ENCODE results near the gene MCCC1. TPM values are rescaled to one million over a fixed set of nuclear protein-coding genes. Genes with fewer than 3 reads are reported as not detected.

Gene MCCC1
- total RNA-seq, result 10 to 100 TPM; 21.0 to 24.9 TPM

- Mint-ChIP-seq H3K4me1 (ENCODE audit: low read depth) (peaks cover 33% of the 10 kb centered on the region), H3K4me3 (peak within 1 kb of the TSS; percentile 97), H3K27me3 (ENCODE audit: low read depth) (no peaks in the 10 kb centered on the region), H3K9me3 (no peaks in the 10 kb centered on the region), H3K27ac (peak within 1 kb of the TSS; percentile 91), H3K36me3 (ENCODE audit: low read depth) (peaks cover 13% of the 10 kb centered on the region)
- DNase-seq, result peak; percentile 99
- CTCF ChIA-PET, result interaction anchor here (0.6 to 1.7 kb wide), 3 partner anchors 14 to 273 kb away, joined by 3 to 9 read pairs (median 4); no protein-coding TSS in a partner anchor
- intact Hi-C loops (cut with micrococcal nuclease), result loop anchor here (1.0 kb wide), 9 partner anchors 59 to 537 kb away; partner anchors contain the start of genes ATP11B and MCF2L2
These were observed at the start of gene MCCC1 for GRCh38 chr3:183099026-183099837. Gene MCCC1, minus strand, starts transcription at chr3:183099496. Its CDS starts 56 bp downstream, at chr3:183099440.

- H3K27me3 Mint-ChIP-seq (ENCODE audit: low read depth), result no peaks in the 10 kb centered on the region
- no peaks in the 10 kb centered on the region for H3K9me3 Mint-ChIP-seq
- H3K36me3 Mint-ChIP-seq (ENCODE audit: low read depth), result peaks cover 18% of the 10 kb centered on the region
- intact Hi-C loops (cut with micrococcal nuclease), result no loop called here
- H3K4me3 Mint-ChIP-seq, result no peak overlapping the region
- CTCF ChIA-PET, result no interaction called here
- peaks cover 5% of the 10 kb centered on the region for H3K4me1 Mint-ChIP-seq (ENCODE audit: low read depth)
- DNase-seq, result no peak
- H3K27ac Mint-ChIP-seq, result no peak overlapping the region
These were observed 48.8 kb upstream of the MCCC1 start for GRCh38 chr3:183148056-183148455.

- CTCF ChIA-PET, result interaction anchor here (1.8 kb wide), 1 partner anchor 18 kb away, joined by 5 read pairs; the partner anchor contains the start of gene LAMP3
- H3K27me3 Mint-ChIP-seq (ENCODE audit: low read depth), result no peaks in the 10 kb centered on the region
- no peak overlapping the region for H3K4me3 Mint-ChIP-seq
- DNase-seq, result no peak
- intact Hi-C loops (cut with micrococcal nuclease), result no loop called here
- H3K9me3 Mint-ChIP-seq, result no peaks in the 10 kb centered on the region
- H3K36me3 Mint-ChIP-seq (ENCODE audit: low read depth), result peaks cover 9% of the 10 kb centered on the region
- peaks cover 5% of the 10 kb centered on the region for H3K4me1 Mint-ChIP-seq (ENCODE audit: low read depth)
- no peak overlapping the region for H3K27ac Mint-ChIP-seq
These were observed 45.1 kb upstream of the MCCC1 start for GRCh38 chr3:183144363-183144762.

- no peaks in the 10 kb centered on the region for H3K9me3 Mint-ChIP-seq
- peaks cover 5% of the 10 kb centered on the region for H3K4me1 Mint-ChIP-seq (ENCODE audit: low read depth)
- H3K27me3 Mint-ChIP-seq (ENCODE audit: low read depth), result no peaks in the 10 kb centered on the region
- H3K36me3 Mint-ChIP-seq (ENCODE audit: low read depth), result peaks cover 9% of the 10 kb centered on the region
- no peak overlapping the region for H3K4me3 Mint-ChIP-seq
- no peak for DNase-seq
- CTCF ChIA-PET, result interaction anchor here (0.7 to 0.8 kb wide), 2 partner anchors 16 to 20 kb away, joined by 3 read pairs; no protein-coding TSS in a partner anchor
- H3K27ac Mint-ChIP-seq, result no peak overlapping the region
- intact Hi-C loops (cut with micrococcal nuclease), result no loop called here
These were observed 42.9 kb upstream of the MCCC1 start for GRCh38 chr3:183142199-183142598.

- Mint-ChIP-seq H3K9me3 (no peaks in the 10 kb centered on the region), H3K27me3 (ENCODE audit: low read depth) (no peaks in the 10 kb centered on the region), H3K36me3 (ENCODE audit: low read depth) (peaks cover 33% of the 10 kb centered on the region), H3K4me1 (ENCODE audit: low read depth) (no peaks in the 10 kb centered on the region), H3K4me3 (no peak overlapping the region), H3K27ac (no peak overlapping the region)
- intact Hi-C loops (cut with micrococcal nuclease), result no loop called here
- CTCF ChIA-PET, result interaction anchor here (0.6 kb wide), 1 partner anchor 155 kb away, joined by 7 read pairs; no protein-coding TSS in a partner anchor
- no peak for DNase-seq
These were observed 35.5 kb upstream of the MCCC1 start for GRCh38 chr3:183134844-183135243.

GRCh38 chr3:183132409-183132808 is 33.1 kb upstream of the MCCC1 start:
- Mint-ChIP-seq H3K9me3 (peaks cover 11% of the 10 kb centered on the region), H3K4me1 (ENCODE audit: low read depth) (no peaks in the 10 kb centered on the region), H3K27me3 (ENCODE audit: low read depth) (no peaks in the 10 kb centered on the region), H3K4me3 (no peak overlapping the region), H3K27ac (no peak overlapping the region), H3K36me3 (ENCODE audit: low read depth) (peaks cover 46% of the 10 kb centered on the region)
- CTCF ChIA-PET, result no interaction called here
- intact Hi-C loops (cut with micrococcal nuclease), result no loop called here
- no peak for DNase-seq

- intact Hi-C loops (cut with micrococcal nuclease), result no loop called here
- Mint-ChIP-seq H3K4me1 (ENCODE audit: low read depth) (no peaks in the 10 kb centered on the region), H3K27me3 (ENCODE audit: low read depth) (no peaks in the 10 kb centered on the region), H3K27ac (no peak overlapping the region), H3K9me3 (peaks cover 11% of the 10 kb centered on the region), H3K36me3 (ENCODE audit: low read depth) (peaks cover 46% of the 10 kb centered on the region), H3K4me3 (no peak overlapping the region)
- no peak for DNase-seq
- CTCF ChIA-PET, result no interaction called here
These were observed 32.4 kb upstream of the MCCC1 start for GRCh38 chr3:183131735-183132134.

- peaks cover 44% of the 10 kb centered on the region for H3K36me3 Mint-ChIP-seq (ENCODE audit: low read depth)
These were observed 32.0 kb upstream of the MCCC1 start for GRCh38 chr3:183131186-183131725.

GRCh38 chr3:183129243-183129642 is 29.9 kb upstream of the MCCC1 start:
- H3K27me3 Mint-ChIP-seq (ENCODE audit: low read depth), result no peaks in the 10 kb centered on the region
- H3K4me3 Mint-ChIP-seq, result no peak overlapping the region
- peaks cover 40% of the 10 kb centered on the region for H3K36me3 Mint-ChIP-seq (ENCODE audit: low read depth)
- no peak for DNase-seq
- H3K27ac Mint-ChIP-seq, result no peak overlapping the region
- intact Hi-C loops (cut with micrococcal nuclease), result loop anchor here (10.0 kb wide), 1 partner anchor 636 kb away; no protein-coding TSS in a partner anchor
- CTCF ChIA-PET, result interaction anchor here (0.6 to 0.7 kb wide), 3 partner anchors 32 to 634 kb away, joined by 3 read pairs; no protein-coding TSS in a partner anchor
- peaks cover 11% of the 10 kb centered on the region for H3K9me3 Mint-ChIP-seq
- no peaks in the 10 kb centered on the region for H3K4me1 Mint-ChIP-seq (ENCODE audit: low read depth)

More at GRCh38 chr3:183131186-183131725, 32.0 kb upstream of the MCCC1 start:
- peaks cover 11% of the 10 kb centered on the region for H3K9me3 Mint-ChIP-seq
- intact Hi-C loops (cut with micrococcal nuclease), result no loop called here
- CTCF ChIA-PET, result interaction anchor here (0.6 kb wide), 1 partner anchor 338 kb away, joined by 3 read pairs; no protein-coding TSS in a partner anchor
- no peak for DNase-seq
- H3K27ac Mint-ChIP-seq, result no peak overlapping the region
- no peaks in the 10 kb centered on the region for H3K4me1 Mint-ChIP-seq (ENCODE audit: low read depth)
- no peaks in the 10 kb centered on the region for H3K27me3 Mint-ChIP-seq (ENCODE audit: low read depth)
- H3K4me3 Mint-ChIP-seq, result no peak overlapping the region

GRCh38 chr3:183128709-183129108 is 29.4 kb upstream of the MCCC1 start:
- CTCF ChIA-PET, result interaction anchor here (0.6 to 0.7 kb wide), 3 partner anchors 32 to 634 kb away, joined by 3 read pairs; no protein-coding TSS in a partner anchor
- H3K27me3 Mint-ChIP-seq (ENCODE audit: low read depth), result no peaks in the 10 kb centered on the region
- intact Hi-C loops (cut with micrococcal nuclease), result loop anchor here (10.0 kb wide), 1 partner anchor 636 kb away; no protein-coding TSS in a partner anchor
- no peak for DNase-seq
- no peak overlapping the region for H3K27ac Mint-ChIP-seq
- peaks cover 11% of the 10 kb centered on the region for H3K9me3 Mint-ChIP-seq
- no peak overlapping the region for H3K4me3 Mint-ChIP-seq
- H3K4me1 Mint-ChIP-seq (ENCODE audit: low read depth), result peaks cover 3% of the 10 kb centered on the region
- peaks cover 35% of the 10 kb centered on the region for H3K36me3 Mint-ChIP-seq (ENCODE audit: low read depth)

- CTCF ChIA-PET, result interaction anchor here (0.6 to 5.9 kb wide), 10 partner anchors 38 to 621 kb away, joined by 3 to 89 read pairs (median 10); partner anchors contain the start of gene LAMP3
- DNase-seq, result peak; percentile 19
- peaks cover 6% of the 10 kb centered on the region for H3K36me3 Mint-ChIP-seq (ENCODE audit: low read depth)
- H3K4me3 Mint-ChIP-seq, result no peak overlapping the region
- intact Hi-C loops (cut with micrococcal nuclease), result loop anchor here (2.0 to 10.0 kb wide), 2 partner anchors 641 to 761 kb away; partner anchors contain the start of gene PARL
- H3K27ac Mint-ChIP-seq, result no peak overlapping the region
- peaks cover 2% of the 10 kb centered on the region for H3K9me3 Mint-ChIP-seq
- H3K27me3 Mint-ChIP-seq (ENCODE audit: low read depth), result no peaks in the 10 kb centered on the region
- peaks cover 5% of the 10 kb centered on the region for H3K4me1 Mint-ChIP-seq (ENCODE audit: low read depth)
These were observed 24.6 kb upstream of the MCCC1 start for GRCh38 chr3:183123891-183124290.

- Mint-ChIP-seq H3K27ac (no peak overlapping the region), H3K36me3 (ENCODE audit: low read depth) (no peaks in the 10 kb centered on the region), H3K4me1 (ENCODE audit: low read depth) (peaks cover 5% of the 10 kb centered on the region), H3K27me3 (ENCODE audit: low read depth) (peaks cover 4% of the 10 kb centered on the region), H3K9me3 (no peaks in the 10 kb centered on the region), H3K4me3 (no peak overlapping the region)
- CTCF ChIA-PET, result interaction anchor here (0.7 to 5.9 kb wide), 26 partner anchors 10 to 409 kb away, joined by 3 to 89 read pairs (median 4); partner anchors contain the start of gene LAMP3
- no peak for DNase-seq
- intact Hi-C loops (cut with micrococcal nuclease), result loop anchor here (1.0 to 10.0 kb wide), 9 partner anchors 40 to 762 kb away; partner anchors contain the start of genes LAMP3 and PARL
These were observed 23.1 kb upstream of the MCCC1 start for GRCh38 chr3:183122257-183122932.

Measured in activated naive CD4-positive, alpha-beta T cell treated with anti-CD3 and anti-CD28 coated beads for 36 hours (primary cell).